HL-60 (cell line): ENCODE results near the gene VSX2.

Source experiments
- CTCF ChIP-seq: IDR thresholded peaks from one replicate; pipeline ENCODE4 v1.5.1; 2011; ENCODE audit warnings: low read length, control low read depth, inconsistent platforms; ENCODE audit not compliant: insufficient read depth
- POLR2AphosphoS5 ChIP-seq: IDR thresholded peaks from 2 replicates; pipeline ENCODE4 v1.6.1; 2012; ENCODE audit warnings: low read depth
- REST ChIP-seq: IDR thresholded peaks from 2 replicates; pipeline ENCODE4 v1.6.1; 2012; ENCODE audit warnings: low read depth; ENCODE audit not compliant: insufficient replicate concordance
- SPI1 ChIP-seq: IDR thresholded peaks from 2 replicates; pipeline ENCODE4 v1.6.1; 2012; ENCODE audit warnings: low read depth, mild to moderate bottlenecking, borderline replicate concordance

GRCh38 chr14:74223016-74223415, 16.2 kb upstream of the VSX2 start:
- TF ChIP-seq CTCF = no peak
- TF ChIP-seq REST = no peak
- no peak for TF ChIP-seq POLR2AphosphoS5
- TF ChIP-seq SPI1 = no peak
